VCaP (cell line): Measurements from ENCODE around the gene TMEM198.

Experiments
- H3K27ac ChIP-seq: fragments of 450-650 bp; 2 replicates; pipeline ENCODE4 v1.5.1; 2017
- TF ChIP-seq, protein P1 (sequence below): fragments of 450-650 bp; conservative IDR thresholded peaks from 2 replicates; pipeline ENCODE4 v1.5.1; 2017; ENCODE audit warnings: mild to moderate bottlenecking, moderate library complexity

The TMEM198 gene

GRCh38 chr2:219537657-219538488 is 6.0 kb upstream of the TMEM198 start:
- H3K27ac ChIP-seq: no peak overlapping the region
- TF ChIP-seq, protein P1, sequence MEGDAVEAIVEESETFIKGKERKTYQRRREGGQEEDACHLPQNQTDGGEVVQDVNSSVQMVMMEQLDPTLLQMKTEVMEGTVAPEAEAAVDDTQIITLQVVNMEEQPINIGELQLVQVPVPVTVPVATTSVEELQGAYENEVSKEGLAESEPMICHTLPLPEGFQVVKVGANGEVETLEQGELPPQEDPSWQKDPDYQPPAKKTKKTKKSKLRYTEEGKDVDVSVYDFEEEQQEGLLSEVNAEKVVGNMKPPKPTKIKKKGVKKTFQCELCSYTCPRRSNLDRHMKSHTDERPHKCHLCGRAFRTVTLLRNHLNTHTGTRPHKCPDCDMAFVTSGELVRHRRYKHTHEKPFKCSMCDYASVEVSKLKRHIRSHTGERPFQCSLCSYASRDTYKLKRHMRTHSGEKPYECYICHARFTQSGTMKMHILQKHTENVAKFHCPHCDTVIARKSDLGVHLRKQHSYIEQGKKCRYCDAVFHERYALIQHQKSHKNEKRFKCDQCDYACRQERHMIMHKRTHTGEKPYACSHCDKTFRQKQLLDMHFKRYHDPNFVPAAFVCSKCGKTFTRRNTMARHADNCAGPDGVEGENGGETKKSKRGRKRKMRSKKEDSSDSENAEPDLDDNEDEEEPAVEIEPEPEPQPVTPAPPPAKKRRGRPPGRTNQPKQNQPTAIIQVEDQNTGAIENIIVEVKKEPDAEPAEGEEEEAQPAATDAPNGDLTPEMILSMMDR: no peak

DNA sequence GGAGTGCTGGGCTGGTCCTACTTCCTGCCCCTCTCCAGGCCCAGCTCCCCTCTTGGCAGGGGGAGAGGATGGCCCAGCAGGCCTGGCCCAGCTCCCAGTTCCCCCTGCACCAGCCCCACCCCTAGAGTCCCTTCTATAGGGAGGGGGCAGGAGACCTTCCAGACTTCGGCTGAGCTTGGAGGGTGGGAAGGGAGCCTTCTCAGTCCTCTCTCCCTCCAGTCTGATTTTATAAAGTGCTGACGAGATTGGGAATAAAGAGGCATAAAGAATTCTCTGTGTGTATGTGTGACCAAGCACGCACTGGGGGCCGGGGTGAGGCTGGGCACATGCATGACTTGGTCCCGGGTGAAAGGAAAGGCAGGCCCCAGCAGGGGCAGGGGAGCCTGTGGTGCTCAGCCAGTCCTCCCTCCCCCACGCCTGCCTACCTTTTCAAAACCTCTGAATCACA is 5.3 kb upstream of the TMEM198 start:
- TF ChIP-seq, protein P1: no peak
- H3K27ac ChIP-seq: no peak overlapping the region

GRCh38 chr2:219538956-219539788 is 4.7 kb upstream of the TMEM198 start:
- TF ChIP-seq, protein P1: no peak
- H3K27ac ChIP-seq: no peak overlapping the region

- TF ChIP-seq, protein P1: no peak
- H3K27ac ChIP-seq: no peak overlapping the region
Observed at GRCh38 chr2:219539926-219540678, 3.7 kb upstream of the TMEM198 start.

DNA sequence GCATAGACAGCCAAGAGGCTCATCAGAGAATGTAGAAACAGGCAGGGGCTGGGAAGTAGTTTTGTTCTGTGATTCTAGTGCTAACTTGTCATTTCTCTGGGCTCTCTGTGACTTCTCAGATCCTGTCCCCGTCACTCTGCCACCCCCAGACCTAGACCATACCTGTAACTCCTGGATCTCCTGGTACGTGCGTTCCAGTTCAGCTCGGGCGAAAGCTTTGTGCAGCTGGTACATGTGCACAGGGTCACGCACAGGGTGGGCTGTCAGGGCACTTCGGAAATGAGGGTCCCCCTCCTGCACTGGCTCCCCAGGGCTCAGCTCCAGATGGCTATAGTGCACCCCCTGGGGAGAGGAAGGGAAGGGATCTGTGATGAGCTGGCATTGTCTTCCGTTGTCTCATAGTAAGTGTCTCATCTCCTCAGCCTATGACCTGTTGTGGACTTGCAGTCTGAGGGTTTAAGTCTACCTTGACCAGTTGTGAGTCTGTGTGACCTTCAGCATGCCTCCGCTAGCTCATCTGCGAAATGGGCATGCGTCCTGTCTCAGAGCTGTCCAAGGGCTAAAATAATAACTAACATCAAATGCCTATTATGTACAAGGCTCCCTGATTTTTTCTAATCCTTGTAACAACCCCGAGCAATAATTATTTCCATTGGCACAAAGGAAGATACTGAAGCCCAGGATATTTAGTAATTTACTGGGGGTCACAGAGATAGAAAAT is 2.9 kb upstream of the TMEM198 start:
- TF ChIP-seq, protein P1: no peak
- H3K27ac ChIP-seq: no peak overlapping the region

- TF ChIP-seq, protein P1: peak; percentile 97
- peak overlapping the region; percentile 92 for H3K27ac ChIP-seq
Observed at GRCh38 chr2:219541611-219542180, 2.1 kb upstream of the TMEM198 start.
